Upper lobe of left lung (tissue), 6 donors: ENCODE data around the gene MORF4L1. TPM values are rescaled to one million over a fixed set of nuclear protein-coding genes. Genes with fewer than 3 reads are reported as not detected.

Source experiments
- ATAC-seq, 2 donors: fragments of 200-7000 bp; cut with Tn5 transposase; one replicate each; pipeline ENCODE4 v1.9.1; 2022; ENCODE audit warnings: mild to moderate bottlenecking in 2 of 2, moderate library complexity in 2 of 2; ENCODE audit not compliant: low FRiP score in 2 of 2
- DNase-seq, 2 donors: peaks; one replicate each; pipeline ENCODE4 v3.0.0-alpha.2; 2019 to 2020
- H3K27ac ChIP-seq, 4 donors: fragments of 200-600 bp; sonication (generic); one replicate each; pipeline ENCODE4 v1.5.1; 2016 to 2019
- H3K27me3 ChIP-seq, 4 donors: fragments of 200-600 bp; sonication (generic); one replicate each; pipeline ENCODE4 v1.5.1; 2017 to 2019
- H3K36me3 ChIP-seq, 4 donors: fragments of 200-600 bp; sonication (generic); one replicate each; pipeline ENCODE4 v1.5.1; 2016 to 2019
- H3K4me1 ChIP-seq, 4 donors: fragments of 200-600 bp; sonication (generic); one replicate each; pipeline ENCODE4 v1.5.1; 2018 to 2019
- H3K4me3 ChIP-seq, 4 donors: fragments of 200-600 bp; sonication (generic); one replicate each; pipeline ENCODE4 v1.5.1; 2017 to 2019; ENCODE audit warnings: mild to moderate bottlenecking in 2 of 4, moderate library complexity in 1 of 4
- H3K9me3 ChIP-seq, 4 donors: fragments of 200-600 bp; sonication (generic); one replicate each; pipeline ENCODE4 v1.5.1; 2018 to 2019
- EP300 ChIP-seq, 4 donors: sonication (generic); formaldehyde crosslinking; IDR thresholded peaks; one replicate each; pipeline ENCODE4 v1.5.1; 2017; ENCODE audit warnings: antibody characterized with exemption in 4 of 4, control low read depth in 2 of 4
- POLR2A ChIP-seq, 4 donors: fragments of 450-650 bp; IDR thresholded peaks; one replicate each; pipeline ENCODE4 v1.5.1; 2016 to 2017; ENCODE audit warnings: antibody characterized with exemption in 4 of 4, mild to moderate bottlenecking in 2 of 4
- POLR2AphosphoS5 ChIP-seq, 2 donors: sonication (generic); formaldehyde crosslinking; IDR thresholded peaks; one replicate each; pipeline ENCODE4 v1.5.1; 2017; ENCODE audit warnings: antibody characterized with exemption in 2 of 2
- WGBS, 2 donors: methylation state at CpG; one replicate each; pipeline ENCODE4 v1.1.5; 2017 to 2018; 5-methylcytosine and 5-hydroxymethylcytosine counted together
- total RNA-seq, 6 donors: library from RNA; depleted of rRNA in 4 of 6; stranded (reverse); fragments of >200 nt in 4 of 6; gene quantifications; one replicate each; pipeline versions ENCODE4 v1.1.0 to v1.2.1, GENCODE V29; 2016 to 2021
- TF ChIP-seq, protein P1 (sequence below), 6 experiments: fragments of 450-650 bp in 4 of 6; fragments of 200-600 bp in 2 of 6; sonication (generic) in 2 of 6; IDR thresholded peaks; one replicate each; pipeline ENCODE4 v1.5.1; 2016 to 2019; ENCODE audit warnings: antibody characterized with exemption in 6 of 6
- donor health status: DM: no; HTN: no; CAD: no; lungs with moderate emphysema.
- donor health status: DM: no; HTN: yes; CAD: no; lungs with severe emphysema.

MORF4L1 gene
- total RNA-seq, 6 donors from 2014 or later, result 202 to 462 (median 292) TPM

DNA sequence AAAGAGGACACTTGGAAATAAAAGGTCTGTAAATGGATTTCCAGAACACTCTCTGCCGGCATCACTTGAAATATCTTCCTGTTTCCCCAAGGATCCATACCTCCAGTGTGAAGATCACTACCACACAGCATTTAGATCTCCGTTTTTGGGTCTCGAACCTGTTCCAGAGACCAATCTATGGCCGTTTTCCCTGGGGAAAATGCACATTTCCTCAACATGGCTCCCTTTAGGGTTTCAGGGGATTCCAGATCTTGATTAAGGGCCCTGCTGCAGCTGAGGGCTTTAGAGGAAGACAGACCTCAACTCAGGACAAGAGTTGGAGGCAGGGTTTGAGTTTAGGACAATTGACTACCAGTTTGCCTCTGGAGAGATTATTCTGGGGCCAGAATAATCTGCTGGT lies 70.1 kb downstream of the MORF4L1 start:
- H3K9me3 ChIP-seq, result no peaks in the 10 kb centered on the region
- DNase-seq (no peak), ATAC-seq (no peak)
- TF ChIP-seq, protein P1, sequence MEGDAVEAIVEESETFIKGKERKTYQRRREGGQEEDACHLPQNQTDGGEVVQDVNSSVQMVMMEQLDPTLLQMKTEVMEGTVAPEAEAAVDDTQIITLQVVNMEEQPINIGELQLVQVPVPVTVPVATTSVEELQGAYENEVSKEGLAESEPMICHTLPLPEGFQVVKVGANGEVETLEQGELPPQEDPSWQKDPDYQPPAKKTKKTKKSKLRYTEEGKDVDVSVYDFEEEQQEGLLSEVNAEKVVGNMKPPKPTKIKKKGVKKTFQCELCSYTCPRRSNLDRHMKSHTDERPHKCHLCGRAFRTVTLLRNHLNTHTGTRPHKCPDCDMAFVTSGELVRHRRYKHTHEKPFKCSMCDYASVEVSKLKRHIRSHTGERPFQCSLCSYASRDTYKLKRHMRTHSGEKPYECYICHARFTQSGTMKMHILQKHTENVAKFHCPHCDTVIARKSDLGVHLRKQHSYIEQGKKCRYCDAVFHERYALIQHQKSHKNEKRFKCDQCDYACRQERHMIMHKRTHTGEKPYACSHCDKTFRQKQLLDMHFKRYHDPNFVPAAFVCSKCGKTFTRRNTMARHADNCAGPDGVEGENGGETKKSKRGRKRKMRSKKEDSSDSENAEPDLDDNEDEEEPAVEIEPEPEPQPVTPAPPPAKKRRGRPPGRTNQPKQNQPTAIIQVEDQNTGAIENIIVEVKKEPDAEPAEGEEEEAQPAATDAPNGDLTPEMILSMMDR (IDR thresholded peaks at IDR 0.05), result no peak
- TF ChIP-seq EP300 (IDR thresholded peaks at IDR 0.05) (no peak), POLR2AphosphoS5 (IDR thresholded peaks at IDR 0.05) (no peak), POLR2A (IDR thresholded peaks at IDR 0.05) (no peak)
- H3K36me3 ChIP-seq, result peaks cover 0 to 3% (median 0%) of the 10 kb centered on the region in 4 donors
- H3K27ac ChIP-seq, result peak overlapping the region; percentile 11 to 99 (median 91)
- H3K4me3 ChIP-seq, result peak overlapping the region in 3 of 4 donors; percentile 76 to 82 (median 78)
- peaks cover 27 to 56% (median 39%) of the 10 kb centered on the region in 4 donors for H3K4me1 ChIP-seq
- H3K27me3 ChIP-seq, result no peaks in the 10 kb centered on the region
- WGBS, 2 donors, result 49 to 78% methylated on average over 4 of the region's 4 CpGs

DNA sequence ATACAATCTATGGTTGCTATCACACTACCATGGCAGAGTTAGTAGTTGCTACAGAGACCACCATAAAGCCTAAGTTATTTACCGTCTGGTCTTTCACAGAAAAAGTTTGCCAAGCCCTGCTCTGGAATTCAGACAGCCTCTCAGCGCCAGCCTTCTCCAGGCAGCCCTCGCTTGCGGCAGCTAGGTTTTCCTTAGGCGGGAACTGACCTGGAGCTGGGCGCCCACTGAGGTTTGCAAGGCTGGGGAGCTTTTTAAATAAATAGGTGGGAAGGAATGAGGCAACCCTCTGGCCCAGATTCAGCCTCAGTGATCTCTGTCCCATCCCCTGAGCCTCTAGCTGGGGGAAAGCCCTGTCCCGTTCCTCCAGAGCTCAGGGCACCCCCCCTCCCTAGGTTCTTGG lies 71.0 kb downstream of the MORF4L1 start:
- Histone ChIP-seq H3K4me1 (peaks cover 22 to 46% (median 31%) of the 10 kb centered on the region in 4 donors), H3K27ac (peak overlapping the region; percentile 90 to 99 (median 91)), H3K4me3 (peak overlapping the region in 3 of 4 donors; percentile 76 to 82 (median 78)), H3K36me3 (peaks cover 0 to 3% (median 0%) of the 10 kb centered on the region in 4 donors), H3K27me3 (no peaks in the 10 kb centered on the region), H3K9me3 (no peaks in the 10 kb centered on the region)
- 40 to 58% methylated on average over 7 of the region's 7 CpGs for WGBS, 2 donors
- DNase-seq, result no peak
- peak in 1 of 2 donors; percentile 13 for ATAC-seq
- TF ChIP-seq POLR2AphosphoS5 (IDR thresholded peaks at IDR 0.05), result no peak
- TF ChIP-seq EP300 (IDR thresholded peaks at IDR 0.05), result no peak
- no peak for TF ChIP-seq POLR2A (IDR thresholded peaks at IDR 0.05)
- TF ChIP-seq, protein P1 (IDR thresholded peaks at IDR 0.05), result no peak

DNA sequence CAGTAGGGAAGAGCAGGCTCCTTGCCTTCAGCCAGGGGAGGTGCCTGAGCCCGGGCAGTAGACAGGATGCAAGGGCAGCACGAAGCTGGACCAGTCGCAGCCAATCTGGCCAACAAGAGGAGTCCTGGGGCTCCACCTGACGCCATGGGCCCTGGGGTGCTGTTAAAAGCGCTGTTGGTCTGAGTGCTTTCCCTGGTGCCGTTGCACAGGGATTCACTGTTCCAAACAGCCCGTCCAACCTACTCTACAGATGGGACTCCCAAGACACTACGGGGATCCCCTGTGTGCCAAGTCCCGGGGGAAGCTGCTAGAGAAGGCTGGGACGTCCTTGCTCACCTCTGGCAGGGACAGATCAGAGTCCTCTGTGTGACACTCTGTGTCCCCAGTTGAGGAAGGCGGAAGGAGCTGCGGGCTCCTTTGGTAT lies 71.5 kb downstream of the MORF4L1 start:
- no peak for DNase-seq
- no peaks in the 10 kb centered on the region for H3K27me3 ChIP-seq
- TF ChIP-seq, protein P1 (IDR thresholded peaks at IDR 0.05), result no peak
- no peak for TF ChIP-seq EP300 (IDR thresholded peaks at IDR 0.05)
- ATAC-seq, result peak; percentile 35 to 44
- H3K4me3 ChIP-seq, result peak overlapping the region; percentile 76 to 83 (median 80)
- H3K36me3 ChIP-seq, result peaks cover 0 to 3% (median 0%) of the 10 kb centered on the region in 4 donors
- H3K4me1 ChIP-seq, result peaks cover 18 to 41% (median 26%) of the 10 kb centered on the region in 4 donors
- 16 to 24% methylated on average over 3 to 11 of the region's 12 CpGs for whole genome bisulfite sequencing, 2 donors
- H3K27ac ChIP-seq, result peak overlapping the region; percentile 90 to 99 (median 91)
- no peaks in the 10 kb centered on the region for H3K9me3 ChIP-seq

DNA sequence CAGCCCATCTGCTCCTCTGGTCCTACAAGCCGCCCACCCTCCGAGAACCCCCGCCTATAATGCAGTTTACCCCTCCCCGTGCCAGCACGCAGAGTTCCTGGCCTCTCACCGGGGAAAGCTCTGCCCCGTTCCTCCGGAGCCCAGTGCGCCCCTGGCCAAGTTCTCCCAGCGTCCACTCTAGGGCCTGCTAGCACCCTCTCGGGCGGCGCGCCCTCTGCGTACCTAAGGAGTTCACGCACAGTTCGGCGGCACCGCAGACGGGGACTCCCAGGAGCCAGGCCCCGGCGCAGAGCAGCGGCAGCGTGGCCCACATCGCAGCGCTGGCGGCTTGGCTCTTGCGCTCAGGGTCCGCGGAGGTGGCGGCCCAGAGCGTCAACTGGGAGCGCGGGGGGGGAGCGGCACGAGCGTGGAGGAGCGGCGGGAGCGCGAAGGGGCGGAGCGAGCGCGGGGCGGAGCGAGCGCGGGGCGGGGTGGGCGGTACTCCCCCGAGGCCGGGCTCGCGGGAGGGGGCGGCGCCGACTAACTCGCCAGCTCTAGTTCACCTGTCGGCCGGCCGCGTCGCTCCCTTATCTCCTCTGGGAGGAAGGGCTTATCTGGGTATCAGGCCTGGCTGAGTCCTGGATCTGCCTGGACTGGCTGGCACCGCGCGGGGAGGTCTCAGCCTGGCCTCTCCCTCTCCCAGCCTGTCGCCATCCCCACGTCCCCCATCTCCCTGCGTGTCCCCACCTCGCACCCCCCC lies 72.1 kb downstream of the MORF4L1 start, which contains the start of gene CTSH:
TSS of gene CTSH (minus strand) at position 378 of the 739 bp plus-strand sequence. CDS start at position 313, 65 bp downstream.
- Histone ChIP-seq H3K36me3 (peaks cover 0 to under 1% (median 0%) of the 10 kb centered on the region in 4 donors), H3K9me3 (no peaks in the 10 kb centered on the region), H3K4me1 (peaks cover 11 to 35% (median 20%) of the 10 kb centered on the region in 4 donors), H3K27ac (peak within 1 kb of the TSS; percentile 90 to 99 (median 91)), H3K27me3 (no peaks in the 10 kb centered on the region), H3K4me3 (peak within 1 kb of the TSS; percentile 76 to 83 (median 80))
- DNase-seq (peak; percentile 90 to 98), ATAC-seq (peak; percentile 94)
- WGBS, 2 donors, result 3 to 5% methylated on average over 14 to 21 of the region's 71 CpGs
- no peak for TF ChIP-seq EP300 (IDR thresholded peaks at IDR 0.05)
- peak in 3 of 4 donors; percentile 26 to 98 (median 82) for TF ChIP-seq POLR2A (IDR thresholded peaks at IDR 0.05)
- TF ChIP-seq POLR2AphosphoS5 (IDR thresholded peaks at IDR 0.05), result peak; percentile 37 to 90
- TF ChIP-seq, protein P1 (IDR thresholded peaks at IDR 0.05), result peak in 2 of 6 experiments; percentile 7 to 21
